GM13976 (cell line): ENCODE results near the gene CRMP1.

Source experiments
- DNase-seq: peaks from one replicate; pipeline ENCODE4 v3.0.0; 2012; ENCODE audit warnings: low spot score
- CTCF ChIP-seq: IDR thresholded peaks from 2 replicates; pipeline ENCODE4 v1.5.1; 2012; ENCODE audit warnings: borderline replicate concordance, mild to moderate bottlenecking; ENCODE audit not compliant: insufficient read depth; ENCODE audit errors: extremely low read depth, missing control alignments, control extremely low read depth
- in situ Hi-C: fragments of 300-500 bp; cut with MboI; formaldehyde crosslinking; loops from one replicate; pipeline ENCODE4 v1.12.0; 2022; ENCODE audit warnings: low sequenced_read_pairs, mixed read lengths, inconsistent platforms; ENCODE audit not compliant: unreplicated experiment

Gene CRMP1

DNA sequence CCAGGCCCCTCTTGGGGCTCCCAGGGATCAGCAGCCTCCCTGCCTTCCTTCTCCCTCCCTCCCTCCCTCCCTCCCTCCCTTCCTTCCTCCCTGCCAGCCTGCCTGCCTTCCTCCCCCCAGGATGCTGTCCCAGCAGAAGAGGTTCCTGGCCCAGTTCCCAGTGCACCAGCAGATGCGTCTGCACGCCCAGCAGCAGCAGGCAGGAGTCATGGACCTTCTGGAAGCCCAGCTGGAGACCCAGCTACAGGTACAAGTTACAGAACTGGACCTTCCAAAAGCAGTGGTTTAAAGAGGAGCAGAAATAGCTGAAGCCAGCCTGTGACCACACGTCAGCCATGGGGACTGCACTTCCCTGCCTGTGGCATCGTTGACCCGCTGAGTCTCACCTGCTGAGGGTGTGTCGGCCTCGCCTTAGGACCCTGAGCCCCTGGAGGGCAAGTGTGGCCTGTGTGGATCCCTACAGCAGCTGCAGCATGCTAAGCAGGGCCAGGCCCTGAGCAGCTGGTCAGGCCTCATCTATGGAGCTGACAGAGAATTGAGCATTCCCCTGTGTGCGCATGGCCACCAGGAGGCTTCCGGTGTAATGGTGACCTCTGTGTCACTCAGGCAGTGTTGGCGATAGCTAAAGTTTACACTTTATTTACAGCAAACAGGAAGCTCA, 84.7 kb downstream of the CRMP1 start:
- in situ Hi-C loops, result no loop called here
- no peak for DNase-seq
- TF ChIP-seq CTCF, result no peak

- in situ Hi-C loops, result no loop called here
- TF ChIP-seq CTCF, result no peak
- DNase-seq, result no peak
Observed at GRCh38 chr4:5805270-5805669, 87.6 kb downstream of the CRMP1 start.

DNA sequence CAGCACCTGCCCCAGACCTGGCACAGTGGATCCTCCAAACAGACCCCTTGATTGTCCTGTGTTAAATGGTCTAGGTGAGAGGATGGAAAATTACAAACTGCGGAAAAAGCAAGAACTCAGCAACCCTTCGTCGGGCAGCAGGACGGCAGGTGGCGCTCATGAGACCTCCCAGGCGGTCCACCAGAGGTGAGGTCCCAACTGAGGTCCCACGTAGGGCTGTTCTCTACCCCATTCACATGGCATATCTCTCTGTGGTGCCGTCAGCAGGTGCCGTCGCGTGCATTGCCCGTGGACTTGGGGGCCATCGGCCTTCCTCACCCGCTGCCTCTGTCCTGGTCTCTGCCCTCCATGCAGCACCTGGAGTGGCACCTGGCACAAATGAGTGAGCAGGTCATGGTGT, 88.2 kb downstream of the CRMP1 start:
- in situ Hi-C loops, result no loop called here
- no peak for TF ChIP-seq CTCF

DNA sequence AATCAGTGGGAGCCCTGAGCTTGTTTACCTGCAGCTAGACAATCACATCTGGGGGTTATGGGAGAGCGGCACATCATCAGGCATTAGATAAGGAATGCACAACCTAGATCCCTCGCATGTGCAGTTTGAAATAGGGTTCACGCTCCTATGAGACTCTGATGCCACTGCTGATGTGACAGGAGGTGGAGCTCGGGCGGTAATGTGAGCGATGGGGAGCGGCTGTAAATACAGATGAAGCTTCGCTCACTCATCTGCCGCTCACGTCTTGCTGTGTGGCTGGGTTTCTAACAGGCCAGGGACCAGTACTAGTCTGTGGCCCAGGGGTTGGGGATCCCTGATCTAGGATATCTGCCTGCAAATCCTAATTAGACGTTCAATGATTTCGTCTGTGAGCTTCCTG, 90.3 kb downstream of the CRMP1 start:
- in situ Hi-C loops, result no loop called here
- no peak for DNase-seq
- no peak for TF ChIP-seq CTCF

More for the DNA sequence above, 88.2 kb downstream of the CRMP1 start:
- no peak for DNase-seq

GRCh38 chr4:5801696-5802095, 91.2 kb downstream of the CRMP1 start:
- in situ Hi-C loops, result no loop called here

DNA sequence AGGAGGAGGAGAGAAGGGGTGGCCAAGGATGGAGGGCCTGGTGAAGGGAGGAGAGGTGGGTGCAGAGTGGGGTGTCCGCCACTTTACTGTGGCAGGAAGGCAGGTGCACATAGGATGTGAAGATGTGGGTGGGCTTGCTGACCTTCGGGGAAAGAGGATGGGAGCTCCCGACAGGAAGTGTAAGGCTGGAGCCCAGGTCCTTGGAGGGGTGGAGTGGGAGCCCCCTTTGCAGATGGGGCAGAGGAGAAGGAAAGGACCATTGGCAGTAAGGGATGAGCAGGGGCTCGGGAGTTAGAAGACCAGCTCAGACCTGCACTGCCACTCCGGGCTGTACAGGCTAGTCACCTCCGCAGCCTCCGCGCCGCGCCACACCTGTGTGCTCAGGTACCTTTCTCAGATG, 92.4 kb downstream of the CRMP1 start:
- TF ChIP-seq CTCF, result no peak
- in situ Hi-C loops, result no loop called here
- no peak for DNase-seq

More at GRCh38 chr4:5801696-5802095, 91.2 kb downstream of the CRMP1 start:
- no peak for TF ChIP-seq CTCF
- no peak for DNase-seq
